GM12865 (cell line): ENCODE results near the gene AHSG.
"Not testable (repeated sequence)": the region's sequence is repeated elsewhere in the genome, so short reads cannot be mapped to it uniquely, and the experiment has no call there.

ENCODE experiments used
- DNase-seq: peaks from one replicate; pipeline ENCODE4 v3.0.0; 2010; ENCODE audit warnings: low read depth
- H3K4me3 ChIP-seq: 2 replicates; pipeline ENCODE4 v1.5.1; 2011; ENCODE audit warnings: mild to moderate bottlenecking, low read depth, low read length, control low read depth
- TF ChIP-seq, protein P1 (sequence below): IDR thresholded peaks from 2 replicates; pipeline ENCODE4 v1.5.1; 2011; ENCODE audit warnings: low read length, control low read depth, low read depth, inconsistent platforms; ENCODE audit not compliant: insufficient read depth; ENCODE audit errors: missing control alignments

AHSG gene

DNA sequence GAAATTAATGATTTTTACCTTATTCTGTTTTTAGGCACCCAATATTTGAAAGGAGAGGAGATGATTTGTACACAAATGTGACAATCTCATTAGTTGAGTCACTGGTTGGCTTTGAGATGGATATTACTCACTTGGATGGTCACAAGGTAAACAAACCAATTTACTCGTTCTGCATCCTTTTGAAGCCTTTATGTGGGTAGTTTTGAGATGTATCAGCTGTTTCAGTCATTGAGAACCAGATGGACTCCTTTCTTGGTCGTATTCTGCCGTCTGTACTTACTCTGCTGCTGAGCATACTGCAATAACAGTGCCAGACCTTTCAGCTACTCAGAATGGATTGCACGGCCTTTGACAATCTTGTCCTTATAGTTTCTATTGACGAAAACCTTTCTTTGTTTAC, 29.0 kb upstream of the AHSG start:
- DNase-seq = peak; percentile 23
- TF ChIP-seq, protein P1, sequence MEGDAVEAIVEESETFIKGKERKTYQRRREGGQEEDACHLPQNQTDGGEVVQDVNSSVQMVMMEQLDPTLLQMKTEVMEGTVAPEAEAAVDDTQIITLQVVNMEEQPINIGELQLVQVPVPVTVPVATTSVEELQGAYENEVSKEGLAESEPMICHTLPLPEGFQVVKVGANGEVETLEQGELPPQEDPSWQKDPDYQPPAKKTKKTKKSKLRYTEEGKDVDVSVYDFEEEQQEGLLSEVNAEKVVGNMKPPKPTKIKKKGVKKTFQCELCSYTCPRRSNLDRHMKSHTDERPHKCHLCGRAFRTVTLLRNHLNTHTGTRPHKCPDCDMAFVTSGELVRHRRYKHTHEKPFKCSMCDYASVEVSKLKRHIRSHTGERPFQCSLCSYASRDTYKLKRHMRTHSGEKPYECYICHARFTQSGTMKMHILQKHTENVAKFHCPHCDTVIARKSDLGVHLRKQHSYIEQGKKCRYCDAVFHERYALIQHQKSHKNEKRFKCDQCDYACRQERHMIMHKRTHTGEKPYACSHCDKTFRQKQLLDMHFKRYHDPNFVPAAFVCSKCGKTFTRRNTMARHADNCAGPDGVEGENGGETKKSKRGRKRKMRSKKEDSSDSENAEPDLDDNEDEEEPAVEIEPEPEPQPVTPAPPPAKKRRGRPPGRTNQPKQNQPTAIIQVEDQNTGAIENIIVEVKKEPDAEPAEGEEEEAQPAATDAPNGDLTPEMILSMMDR = no peak

DNA sequence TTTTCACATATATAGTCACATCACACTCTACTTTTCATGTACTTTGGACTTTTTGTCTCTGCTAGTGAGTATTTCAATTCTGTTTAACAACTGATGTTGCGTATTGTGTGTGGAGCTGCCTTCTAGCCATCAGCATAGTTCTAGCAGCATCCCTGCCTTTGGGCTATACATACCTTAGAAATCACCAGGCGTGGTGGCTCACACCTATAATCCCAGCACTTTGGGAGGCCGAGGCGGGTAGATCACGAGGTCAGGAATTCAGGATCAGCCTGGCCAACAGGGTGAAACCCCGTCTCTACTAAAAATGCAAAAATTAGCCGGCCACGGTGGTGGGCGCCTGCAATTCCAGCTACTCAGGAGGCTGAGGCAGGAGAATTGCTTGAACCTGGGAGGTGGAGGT, 26.6 kb upstream of the AHSG start:
- not testable (repeated sequence) for DNase-seq, H3K4me3 ChIP-seq

More for the DNA sequence above, 29.0 kb upstream of the AHSG start:
- H3K4me3 ChIP-seq = no peak overlapping the region

DNA sequence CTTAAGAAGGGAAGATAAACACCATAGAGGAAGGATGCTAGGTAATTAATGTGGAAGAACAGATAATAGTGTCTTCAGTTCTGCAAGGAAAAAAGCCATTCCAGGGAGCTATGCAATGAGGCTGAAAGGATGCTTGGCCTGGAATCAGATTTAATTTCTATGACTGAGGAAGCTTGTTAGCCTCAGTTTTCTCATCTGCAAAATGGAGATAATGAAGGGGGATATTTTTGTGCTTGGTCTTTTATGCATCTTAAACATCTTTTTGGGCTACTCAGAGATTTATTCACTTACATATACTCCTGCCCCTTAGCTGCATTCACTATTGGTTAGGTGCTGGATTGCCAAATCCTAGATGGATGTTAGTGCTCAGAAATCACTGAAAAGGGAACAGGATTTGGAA, 25.7 kb upstream of the AHSG start:
- no peak for DNase-seq
- TF ChIP-seq, protein P1 = no peak
- no peak overlapping the region for H3K4me3 ChIP-seq

DNA sequence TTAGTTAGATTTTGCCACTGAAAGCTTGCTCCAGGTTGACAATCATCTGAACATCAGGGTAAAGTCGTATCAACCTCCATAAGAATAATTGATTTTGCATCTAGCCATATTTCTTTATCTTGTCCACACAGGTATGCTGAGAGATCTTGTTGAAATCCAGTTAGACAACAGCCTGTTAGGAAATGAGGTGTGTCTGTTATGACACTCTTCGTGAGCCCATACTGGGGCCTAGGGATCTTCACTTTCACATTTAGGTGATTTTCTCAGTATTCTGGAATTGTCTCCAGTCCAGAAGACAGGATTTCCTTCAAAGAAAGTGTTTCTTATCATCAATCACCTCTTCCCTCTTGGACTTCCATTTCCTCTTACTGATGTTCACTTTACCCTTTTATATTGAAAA, 24.2 kb upstream of the AHSG start:
- H3K4me3 ChIP-seq = no peak overlapping the region
- no peak for DNase-seq
- TF ChIP-seq, protein P1 = no peak

DNA sequence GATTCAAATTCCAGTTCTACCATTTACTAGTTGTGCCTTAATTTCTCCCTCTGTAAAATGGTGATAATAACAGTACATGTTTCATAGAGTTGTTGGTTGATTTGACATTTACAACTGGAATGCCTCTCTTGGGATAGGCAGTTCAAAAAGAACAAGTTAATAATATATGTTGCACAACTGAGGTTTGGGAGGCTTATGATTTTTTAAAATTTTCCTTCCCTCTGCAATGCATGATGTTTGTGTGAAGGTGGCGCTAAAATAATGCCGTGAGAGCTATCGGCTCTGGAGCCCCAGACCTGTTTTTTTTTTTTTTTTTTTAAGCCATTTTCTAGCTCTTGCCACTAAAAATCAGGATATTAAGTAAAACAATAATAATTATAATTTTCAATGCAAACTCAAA, 23.7 kb upstream of the AHSG start:
- TF ChIP-seq, protein P1 = no peak
- DNase-seq = no peak

DNA sequence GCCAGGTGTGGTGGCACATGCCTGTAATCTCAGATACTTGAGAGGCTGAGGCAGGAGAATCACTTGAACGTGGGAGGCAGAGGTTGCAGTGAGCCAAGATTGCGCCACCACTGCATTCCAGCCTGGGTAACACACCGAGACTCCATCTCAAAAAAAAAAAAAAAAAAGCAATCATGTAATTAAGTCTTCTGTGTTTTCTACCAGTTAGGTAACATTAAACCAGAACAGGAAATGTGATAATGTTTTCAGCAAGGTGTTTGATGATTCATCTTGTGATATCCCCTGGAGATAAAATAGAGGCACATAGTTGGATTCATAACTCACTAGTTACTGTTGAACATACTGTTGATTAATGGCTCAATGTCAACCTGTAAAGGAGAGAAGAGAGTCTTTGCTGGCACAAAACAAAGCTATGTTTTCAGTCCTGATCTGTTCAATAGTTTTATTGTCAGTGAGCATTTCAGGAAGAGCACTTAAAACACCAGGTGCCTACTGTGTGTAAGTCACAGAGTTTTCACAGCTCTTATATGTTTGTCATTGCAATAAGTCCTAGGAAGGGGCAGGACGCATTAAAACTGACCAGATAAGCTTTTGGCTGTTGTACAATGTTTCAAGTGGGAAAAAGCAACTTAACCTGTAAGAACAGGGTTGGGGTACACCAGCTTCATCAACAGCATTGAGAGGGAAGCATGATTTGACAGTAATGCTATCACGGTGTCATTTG, 22.8 kb upstream of the AHSG start:
- H3K4me3 ChIP-seq = no peak overlapping the region
- DNase-seq = no peak
- TF ChIP-seq, protein P1 = no peak

More for the DNA sequence above, 23.7 kb upstream of the AHSG start:
- H3K4me3 ChIP-seq = no peak overlapping the region

DNA sequence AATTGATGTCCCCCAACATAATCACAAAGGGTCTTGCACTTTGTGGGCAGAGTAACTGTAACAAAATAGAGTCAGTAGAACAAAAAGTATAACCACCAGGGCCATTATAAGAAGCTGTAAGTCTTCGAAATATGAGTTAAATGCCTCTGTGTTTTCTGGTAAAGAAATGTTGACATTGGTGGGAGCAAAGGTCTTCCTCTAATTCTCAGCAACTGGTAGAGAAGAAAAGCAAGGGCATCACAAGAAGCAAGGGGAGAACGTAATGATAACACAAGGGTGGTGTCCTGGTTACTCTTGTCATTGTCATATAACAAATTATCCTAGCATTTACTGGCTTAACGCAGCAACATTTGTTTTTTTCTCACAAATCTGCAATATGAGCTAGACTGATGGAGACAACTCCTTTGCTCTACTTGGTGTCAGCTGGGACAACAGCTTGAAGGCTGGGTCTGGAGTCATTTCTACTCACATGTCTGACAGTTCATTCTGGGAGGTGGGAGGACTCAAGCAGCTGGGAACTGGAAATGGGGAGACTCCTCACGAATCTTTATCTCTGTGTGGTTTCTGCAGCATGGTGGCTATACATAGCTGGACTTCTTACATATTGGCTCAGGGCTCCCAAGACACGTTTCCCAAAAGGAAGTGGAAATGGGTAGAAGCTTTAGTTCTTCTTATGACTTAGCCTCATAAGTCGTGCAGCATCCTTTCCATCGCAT, 22.1 kb upstream of the AHSG start:
- TF ChIP-seq, protein P1 = no peak
- DNase-seq = no peak
- H3K4me3 ChIP-seq = no peak overlapping the region
